Erythroblast (primary cell): ENCODE results near the gene ZNF865.

Experiments
- GATA1 ChIP-seq: IDR thresholded peaks from 2 replicates; pipeline ENCODE4 v1.6.1; 2011; ENCODE audit warnings: low read depth, mild to moderate bottlenecking, control low read depth, low read length, moderate library complexity
- POLR2A ChIP-seq: IDR thresholded peaks from 2 replicates; pipeline ENCODE4 v1.6.1; 2011; ENCODE audit warnings: mild to moderate bottlenecking, low read length

DNA sequence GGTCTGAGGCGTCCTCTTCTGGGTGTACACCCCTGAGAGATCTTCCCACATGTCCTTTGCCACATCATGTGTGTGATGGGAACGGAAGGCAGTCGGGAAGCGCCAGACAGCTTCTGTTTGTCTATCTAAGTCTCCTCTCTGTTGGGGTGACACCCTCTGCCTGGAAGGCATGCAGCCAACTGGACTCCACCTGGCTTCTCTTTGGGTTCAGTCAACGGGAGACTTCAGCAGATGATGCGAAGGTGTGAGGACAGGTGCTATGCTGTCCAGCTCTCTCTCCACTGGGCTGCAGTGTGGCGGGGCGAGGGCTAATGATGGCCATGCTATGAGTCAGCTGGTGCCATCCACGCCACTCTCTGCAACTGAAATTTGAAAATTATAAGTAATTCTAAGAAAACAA is 45.8 kb upstream of the ZNF865 start:
- TF ChIP-seq POLR2A (no peak), GATA1 (no peak)
